Activated naive CD4-positive, alpha-beta T cell treated with anti-CD3 and anti-CD28 coated beads for 36 hours (primary cell): ENCODE data around the gene CFAP65. TPM values are rescaled to one million over a fixed set of nuclear protein-coding genes. Genes with fewer than 3 reads are reported as not detected.
A peak's percentile ranks its signal among the peaks of the same experiment; 100 is the strongest.

Source experiments
- CTCF ChIA-PET: fragments of 350-600 bp; sonication (Branson Sonifier 250); formaldehyde crosslinking; loops from one replicate; lab custom pipeline; 2021; ENCODE audit warnings: antibody characterized with exemption; lab: Charles Lee
- DNase-seq: peaks from one replicate; pipeline ENCODE4 v3.0.0-alpha.2; 2020
- H3K27ac Mint-ChIP-seq: one replicate; pipeline ENCODE4 v1.8.0; 2021; ENCODE audit warnings: mild to moderate bottlenecking, mixed read lengths
- H3K27me3 Mint-ChIP-seq: one replicate; pipeline ENCODE4 v1.8.0; 2021; ENCODE audit warnings: low read depth, mixed read lengths
- H3K36me3 Mint-ChIP-seq: one replicate; pipeline ENCODE4 v1.8.0; 2021; ENCODE audit warnings: low read depth, mixed read lengths
- H3K4me1 Mint-ChIP-seq: one replicate; pipeline ENCODE4 v1.8.0; 2021; ENCODE audit warnings: low read depth, mixed read lengths
- H3K4me3 Mint-ChIP-seq: one replicate; pipeline ENCODE4 v1.8.0; 2021; ENCODE audit warnings: mild to moderate bottlenecking, moderate library complexity, mixed read lengths
- H3K9me3 Mint-ChIP-seq: one replicate; pipeline ENCODE4 v1.8.0; 2021; ENCODE audit warnings: mixed read lengths
- intact Hi-C: fragments of 100-400 bp; cut with micrococcal nuclease; formaldehyde crosslinking; loops from one replicate; pipeline ENCODE4 v1.15.1; 2023
- total RNA-seq, 2 experiments: library from RNA; stranded (reverse); gene quantifications; one replicate each; pipeline ENCODE4 v1.2.3, GENCODE V29; 2021

The CFAP65 gene
- total RNA-seq, 2 experiments from 2014 or later, result not detected

- Mint-ChIP-seq H3K36me3 (no peaks in the 10 kb centered on the region), H3K27me3 (peaks cover 58% of the 10 kb centered on the region), H3K9me3 (no peaks in the 10 kb centered on the region), H3K4me1 (peaks cover 18% of the 10 kb centered on the region), H3K27ac (no peak overlapping the region), H3K4me3 (no peak overlapping the region)
- CTCF ChIA-PET, result interaction anchor here (0.9 to 8.4 kb wide), 17 partner anchors 12 to 161 kb away, joined by 3 to 118 read pairs (median 6); partner anchors contain the start of gene NHEJ1
- intact Hi-C loops, result loop anchor here (5.0 kb wide), 1 partner anchor 62 kb away; no protein-coding TSS in a partner anchor
- no peak for DNase-seq
Measured at GRCh38 chr2:219059375-219059724, 18.0 kb upstream of the CFAP65 start.

- Mint-ChIP-seq H3K27ac (no peak overlapping the region), H3K4me3 (no peak overlapping the region), H3K36me3 (no peaks in the 10 kb centered on the region), H3K4me1 (peaks cover 18% of the 10 kb centered on the region), H3K9me3 (no peaks in the 10 kb centered on the region), H3K27me3 (peaks cover 58% of the 10 kb centered on the region)
- CTCF ChIA-PET, result interaction anchor here (0.6 to 8.4 kb wide), 38 partner anchors 7 to 584 kb away, joined by 3 to 118 read pairs (median 4); partner anchors contain the start of genes CFAP65, CNPPD1 and NHEJ1
- no peak for DNase-seq
- intact Hi-C loops, result loop anchor here (1.0 to 5.0 kb wide), 6 partner anchors 46 to 237 kb away; no protein-coding TSS in a partner anchor
Measured at GRCh38 chr2:219058541-219059374, 17.4 kb upstream of the CFAP65 start.

GRCh38 chr2:219057709-219058540, 16.6 kb upstream of the CFAP65 start:
- peak overlapping the region; percentile 39 for H3K4me3 Mint-ChIP-seq
- H3K9me3 Mint-ChIP-seq, result no peaks in the 10 kb centered on the region
- H3K4me1 Mint-ChIP-seq, result peaks cover 18% of the 10 kb centered on the region
- peaks cover 55% of the 10 kb centered on the region for H3K27me3 Mint-ChIP-seq
- H3K36me3 Mint-ChIP-seq, result no peaks in the 10 kb centered on the region
- no peak overlapping the region for H3K27ac Mint-ChIP-seq
- CTCF ChIA-PET, result interaction anchor here (0.6 to 8.4 kb wide), 37 partner anchors 8 to 583 kb away, joined by 3 to 118 read pairs (median 4); partner anchors contain the start of genes CFAP65, CNPPD1 and NHEJ1
- intact Hi-C loops, result loop anchor here (1.0 to 5.0 kb wide), 6 partner anchors 46 to 237 kb away; no protein-coding TSS in a partner anchor
- DNase-seq, result peak; percentile 85

GRCh38 chr2:219056896-219057708, 15.8 kb upstream of the CFAP65 start:
- no peak for DNase-seq
- Mint-ChIP-seq H3K4me3 (no peak overlapping the region), H3K27ac (no peak overlapping the region), H3K4me1 (peaks cover 18% of the 10 kb centered on the region), H3K27me3 (peaks cover 47% of the 10 kb centered on the region), H3K36me3 (no peaks in the 10 kb centered on the region), H3K9me3 (no peaks in the 10 kb centered on the region)
- CTCF ChIA-PET, result interaction anchor here (1.1 to 8.4 kb wide), 19 partner anchors 9 to 383 kb away, joined by 3 to 118 read pairs (median 5); partner anchors contain the start of genes CNPPD1 and NHEJ1
- intact Hi-C loops, result loop anchor here (5.0 kb wide), 1 partner anchor 60 kb away; no protein-coding TSS in a partner anchor

GRCh38 chr2:219056176-219056895, 15.0 kb upstream of the CFAP65 start:
- CTCF ChIA-PET, result interaction anchor here (1.5 to 8.4 kb wide), 4 partner anchors 15 to 99 kb away, joined by 3 to 118 read pairs (median 72); partner anchors contain the start of gene NHEJ1
- intact Hi-C loops, result loop anchor here (5.0 kb wide), 1 partner anchor 59 kb away; no protein-coding TSS in a partner anchor
- Mint-ChIP-seq H3K4me3 (no peak overlapping the region), H3K36me3 (no peaks in the 10 kb centered on the region), H3K27ac (no peak overlapping the region), H3K27me3 (peaks cover 39% of the 10 kb centered on the region), H3K4me1 (peaks cover 18% of the 10 kb centered on the region), H3K9me3 (no peaks in the 10 kb centered on the region)
- no peak for DNase-seq

GRCh38 chr2:219054956-219055903, 13.9 kb upstream of the CFAP65 start:
- intact Hi-C loops, result loop anchor here (5.0 kb wide), 1 partner anchor 58 kb away; no protein-coding TSS in a partner anchor
- H3K4me1 Mint-ChIP-seq, result peaks cover 18% of the 10 kb centered on the region
- CTCF ChIA-PET, result interaction anchor here (0.7 to 8.4 kb wide), 8 partner anchors 17 to 109 kb away, joined by 3 to 118 read pairs (median 6); partner anchors contain the start of gene NHEJ1
- H3K27ac Mint-ChIP-seq, result no peak overlapping the region
- H3K27me3 Mint-ChIP-seq, result peaks cover 41% of the 10 kb centered on the region
- H3K4me3 Mint-ChIP-seq, result no peak overlapping the region
- no peaks in the 10 kb centered on the region for H3K36me3 Mint-ChIP-seq
- no peak for DNase-seq
- H3K9me3 Mint-ChIP-seq, result no peaks in the 10 kb centered on the region

- H3K4me1 Mint-ChIP-seq, result no peaks in the 10 kb centered on the region
- intact Hi-C loops, result loop anchor here (5.0 kb wide), 1 partner anchor 258 kb away; the partner anchor contains the start of gene PTPRN
- CTCF ChIA-PET, result interaction anchor here (1.2 to 2.6 kb wide), 3 partner anchors 20 to 105 kb away, joined by 4 to 8 read pairs (median 7); no protein-coding TSS in a partner anchor
- H3K27me3 Mint-ChIP-seq, result peaks cover 33% of the 10 kb centered on the region
- H3K36me3 Mint-ChIP-seq, result no peaks in the 10 kb centered on the region
- DNase-seq, result no peak
- H3K4me3 Mint-ChIP-seq, result no peak overlapping the region
- no peaks in the 10 kb centered on the region for H3K9me3 Mint-ChIP-seq
- H3K27ac Mint-ChIP-seq, result no peak overlapping the region
Measured at GRCh38 chr2:219049282-219049681, 8.0 kb upstream of the CFAP65 start.

- intact Hi-C loops, result loop anchor here (5.0 kb wide), 1 partner anchor 261 kb away; the partner anchor contains the start of gene PTPRN
- peaks cover 7% of the 10 kb centered on the region for H3K4me1 Mint-ChIP-seq
- H3K9me3 Mint-ChIP-seq, result no peaks in the 10 kb centered on the region
- no peak overlapping the region for H3K27ac Mint-ChIP-seq
- no peak overlapping the region for H3K4me3 Mint-ChIP-seq
- no peaks in the 10 kb centered on the region for H3K36me3 Mint-ChIP-seq
- DNase-seq, result peak; percentile 41
- CTCF ChIA-PET, result interaction anchor here (0.6 to 1.7 kb wide), 7 partner anchors 16 to 407 kb away, joined by 3 to 6 read pairs (median 4); no protein-coding TSS in a partner anchor
- peaks cover 44% of the 10 kb centered on the region for H3K27me3 Mint-ChIP-seq
Measured at GRCh38 chr2:219045937-219046550, 4.7 kb upstream of the CFAP65 start.

- Mint-ChIP-seq H3K27me3 (peaks cover 40% of the 10 kb centered on the region), H3K9me3 (no peaks in the 10 kb centered on the region), H3K4me1 (peaks cover 8% of the 10 kb centered on the region), H3K27ac (no peak overlapping the region), H3K36me3 (no peaks in the 10 kb centered on the region), H3K4me3 (no peak overlapping the region)
- CTCF ChIA-PET, result interaction anchor here (0.7 to 3.5 kb wide), 5 partner anchors 13 to 112 kb away, joined by 3 to 19 read pairs (median 7); no protein-coding TSS in a partner anchor
- intact Hi-C loops, result no loop called here
- no peak for DNase-seq
Measured at GRCh38 chr2:219042750-219043149, 1.4 kb upstream of the CFAP65 start.
